K562 (cell line): ENCODE data around the gene SELPLG. TPM values are rescaled to one million over a fixed set of nuclear protein-coding genes. Genes with fewer than 3 reads are reported as not detected.

Experiments
- ARID3B ChIP-seq: fragments of 250-450 bp; sonication (Bioruptor Pico); IDR thresholded peaks from 2 replicates; pipeline ENCODE4 v1.4.0; 2020; ENCODE audit warnings: borderline replicate concordance
- BHLHE40 ChIP-seq: IDR thresholded peaks from 2 replicates; pipeline ENCODE4 v1.6.1; 2011; ENCODE audit warnings: low read length, improper control_type of control experiment
- BRF2 ChIP-seq: IDR thresholded peaks from 3 replicates; pipeline ENCODE4 v1.6.1; 2011; ENCODE audit warnings: borderline replicate concordance, mild to moderate bottlenecking; ENCODE audit not compliant: insufficient read length, insufficient read depth
- CCAR2 ChIP-seq: fragments of 200-400 bp; formaldehyde crosslinking; IDR thresholded peaks from 2 replicates; pipeline ENCODE4 v1.6.1; 2017; ENCODE audit warnings: mild to moderate bottlenecking, low read depth, low read length
- GABPA ChIP-seq: fragments of 200-800 bp; sonication (Bioruptor generic); conservative IDR thresholded peaks from 2 replicates; pipeline ENCODE4 v1.6.1; 2016; ENCODE audit warnings: low read depth, missing genetic modification characterization, missing compliant biosample characterization
- HLTF ChIP-seq: fragments of 450-650 bp; IDR thresholded peaks from 2 replicates; pipeline ENCODE4 v1.6.1; 2016
- HNRNPH1 ChIP-seq: fragments of 200-400 bp; formaldehyde crosslinking; optimal IDR thresholded peaks from 2 replicates; pipeline ENCODE3; 2017; ENCODE audit warnings: low read depth, mild to moderate bottlenecking, low read length, moderate library complexity
- KAT7 ChIP-seq: sonication (generic); formaldehyde crosslinking; IDR thresholded peaks from 2 replicates; pipeline ENCODE4 v1.8.0; 2022; ENCODE audit warnings: missing genetic modification reagents, mild to moderate bottlenecking, borderline replicate concordance
- MBD1 ChIP-seq: fragments of 250-450 bp; sonication (Bioruptor Pico); IDR thresholded peaks from 2 replicates; pipeline ENCODE4 v1.8.0; 2022; ENCODE audit warnings: inconsistent platforms
- MCM2 ChIP-seq: fragments of 450-650 bp; IDR thresholded peaks from 2 replicates; pipeline ENCODE4 v1.6.1; 2017; ENCODE audit warnings: low read depth, mild to moderate bottlenecking
- MITF ChIP-seq: IDR thresholded peaks from 2 replicates; pipeline ENCODE4 v1.6.1; 2014; ENCODE audit warnings: antibody characterized with exemption
- NR3C1 ChIP-seq: sonication (generic); formaldehyde crosslinking; IDR thresholded peaks from 2 replicates; pipeline ENCODE4 v1.8.1; 2022; ENCODE audit warnings: missing genetic modification reagents
- PHF21A ChIP-seq: fragments of 450-650 bp; IDR thresholded peaks from 2 replicates; pipeline ENCODE4 v1.6.1; 2017; ENCODE audit warnings: low read depth, borderline replicate concordance
- RBM34 ChIP-seq: fragments of 200-400 bp; formaldehyde crosslinking; IDR thresholded peaks from 2 replicates; pipeline ENCODE4 v1.6.1; 2018; ENCODE audit warnings: low read length, borderline replicate concordance; ENCODE audit not compliant: insufficient read depth
- TAF9B ChIP-seq: fragments of 450-650 bp; IDR thresholded peaks from 2 replicates; pipeline ENCODE4 v1.6.1; 2018; ENCODE audit warnings: mild to moderate bottlenecking; ENCODE audit not compliant: partially characterized antibody
- TFAP4 ChIP-seq: sonication (generic); formaldehyde crosslinking; IDR thresholded peaks from 2 replicates; pipeline ENCODE4 v1.8.0; 2022; ENCODE audit warnings: missing genetic modification reagents, mild to moderate bottlenecking, moderate library complexity, borderline replicate concordance
- ZBTB17 ChIP-seq: fragments of 450-650 bp; formaldehyde crosslinking; IDR thresholded peaks from 2 replicates; pipeline ENCODE4 v1.4.0; 2020; ENCODE audit warnings: mild to moderate bottlenecking
- ZNF174 ChIP-seq: fragments of 250-450 bp; sonication (Bioruptor Pico); IDR thresholded peaks from 2 replicates; pipeline ENCODE4 v1.4.0; 2020; ENCODE audit warnings: mild to moderate bottlenecking
- ZNF217 ChIP-seq: sonication (generic); formaldehyde crosslinking; IDR thresholded peaks from 2 replicates; pipeline ENCODE4 v1.8.0; 2022; ENCODE audit warnings: mild to moderate bottlenecking, missing genetic modification reagents
- ZNF408 ChIP-seq: fragments of 250-450 bp; sonication (Bioruptor Pico); IDR thresholded peaks from 2 replicates; pipeline ENCODE4 v1.4.0; 2020; ENCODE audit warnings: low read depth, mild to moderate bottlenecking, moderate library complexity
- polyA plus RNA-seq, 8 experiments: library from polyadenylated mRNA; depleted of rRNA in 4 of 8; stranded (reverse) in 5 of 8; unstranded in 3 of 8; fragments of >200 nt; fragmentation: Nextera tagmentation in 2 of 8; fragmentation: Illumina TruSeq in 1 of 8; extraction: Ambion mirVana in 2 of 8; extraction: Trizol in 1 of 8; gene quantifications; 2 replicates each; pipeline versions ENCODE4 v1.2.1 to v1.2.3, GENCODE V29; 2011 to 2014; ENCODE audit warnings: inconsistent platforms in 1 of 8, missing spikeins in 1 of 8
- total RNA-seq, 7 experiments: library from RNA; depleted of rRNA in 6 of 7; stranded (reverse); fragments of >200 nt in 6 of 7; fragmentation: Illumina TruSeq in 2 of 7; extraction: Trizol in 2 of 7; gene quantifications; 2 replicates each; pipeline versions ENCODE4 v1.2.1 to v1.2.3, GENCODE V29; 2011 to 2021; ENCODE audit warnings: low replicate concordance in 1 of 7

Gene SELPLG
- total and polyA plus RNA-seq, 9 of the 15 experiments (the other 6 are each of a cell fraction or from before 2014, with no cell fraction given) = 0.22 to 10.2 (median 1.7) TPM

- TF ChIP-seq ZNF408 (no peak), GABPA (tag) (no peak), MBD1 (CRISPR knock-in tag) (no peak), ZNF174 (no peak), ARID3B (CRISPR knock-in tag) (0 out of 2 replicates have a peak, but pooled peaks have one; percentile 19), RBM34 (no peak), HNRNPH1 (no peak), BRF2 (no peak), MCM2 (no peak), BHLHE40 (peak; percentile 82), TAF9B (no peak), HLTF (no peak), KAT7 (CRISPR knock-in tag) (0 out of 2 replicates have a peak, but pooled peaks have one; percentile 57), ZNF217 (no peak), CCAR2 (no peak), NR3C1 (CRISPR knock-in tag) (no peak), TFAP4 (CRISPR knock-in tag) (0 out of 2 replicates have a peak, but pooled peaks have one; percentile 35), PHF21A (no peak), MITF (no peak), ZBTB17 (CRISPR knock-in tag) (no peak)
Observed at GRCh38 chr12:108630481-108631207, 3.0 kb downstream of the SELPLG start (continued).
